ENCODE results near the gene BCKDHB. TPM values are rescaled to one million over a fixed set of nuclear protein-coding genes. Genes with fewer than 3 reads are reported as not detected.
A peak's percentile ranks its signal among the peaks of the same experiment; 100 is the strongest.

Gene BCKDHB
- total RNA-seq, 1 donor from 2014 or later = 37.2 TPM

GRCh38 chr6:80091506-80091905 lies 15.0 kb upstream of the BCKDHB start:
- Histone ChIP-seq H3K27me3 (ENCODE audit: low read depth) (no peaks in the 10 kb centered on the region), H3K27ac (replicated peaks) (no peak overlapping the region), H3K4me1 (no peaks in the 10 kb centered on the region), H3K4me3 (no peak overlapping the region), H3K36me3 (no peaks in the 10 kb centered on the region), H3K9me3 (replicated peaks) (no peaks in the 10 kb centered on the region)
- TF ChIP-seq, protein P1, sequence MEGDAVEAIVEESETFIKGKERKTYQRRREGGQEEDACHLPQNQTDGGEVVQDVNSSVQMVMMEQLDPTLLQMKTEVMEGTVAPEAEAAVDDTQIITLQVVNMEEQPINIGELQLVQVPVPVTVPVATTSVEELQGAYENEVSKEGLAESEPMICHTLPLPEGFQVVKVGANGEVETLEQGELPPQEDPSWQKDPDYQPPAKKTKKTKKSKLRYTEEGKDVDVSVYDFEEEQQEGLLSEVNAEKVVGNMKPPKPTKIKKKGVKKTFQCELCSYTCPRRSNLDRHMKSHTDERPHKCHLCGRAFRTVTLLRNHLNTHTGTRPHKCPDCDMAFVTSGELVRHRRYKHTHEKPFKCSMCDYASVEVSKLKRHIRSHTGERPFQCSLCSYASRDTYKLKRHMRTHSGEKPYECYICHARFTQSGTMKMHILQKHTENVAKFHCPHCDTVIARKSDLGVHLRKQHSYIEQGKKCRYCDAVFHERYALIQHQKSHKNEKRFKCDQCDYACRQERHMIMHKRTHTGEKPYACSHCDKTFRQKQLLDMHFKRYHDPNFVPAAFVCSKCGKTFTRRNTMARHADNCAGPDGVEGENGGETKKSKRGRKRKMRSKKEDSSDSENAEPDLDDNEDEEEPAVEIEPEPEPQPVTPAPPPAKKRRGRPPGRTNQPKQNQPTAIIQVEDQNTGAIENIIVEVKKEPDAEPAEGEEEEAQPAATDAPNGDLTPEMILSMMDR (IDR thresholded peaks at IDR 0.05; ENCODE audit: borderline replicate concordance) = no peak
- intact Hi-C loops (cut with micrococcal nuclease) = loop anchor here (10.0 kb wide), 2 partner anchors 147 to 317 kb away; partner anchors contain the start of gene ELOVL4
- no peak for DNase-seq

DNA sequence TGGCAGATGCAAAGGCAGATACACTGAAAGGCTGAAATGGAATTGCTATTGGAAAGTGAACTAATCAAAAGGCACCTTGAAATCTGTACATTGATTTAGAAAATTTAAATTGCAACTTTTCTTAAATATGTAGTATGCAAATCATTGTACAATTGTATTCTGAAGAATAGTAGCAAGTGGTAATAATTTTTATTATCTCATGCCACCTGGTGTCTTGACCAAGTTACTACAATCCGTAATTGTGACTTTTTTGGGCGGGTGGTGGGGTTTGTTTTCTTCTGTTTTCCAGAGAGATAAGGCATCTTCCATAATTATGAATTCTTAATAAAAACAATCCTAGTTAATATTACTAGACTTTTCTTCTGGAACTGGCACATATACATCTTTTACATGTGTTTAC lies 12.5 kb upstream of the BCKDHB start:
- intact Hi-C loops (cut with micrococcal nuclease) = loop anchor here (10.0 kb wide), 2 partner anchors 149 to 319 kb away; partner anchors contain the start of gene ELOVL4

GRCh38 chr6:80095600-80095999 lies 10.9 kb upstream of the BCKDHB start:
- H3K36me3 ChIP-seq = no peaks in the 10 kb centered on the region
- intact Hi-C loops (cut with micrococcal nuclease) = loop anchor here (10.0 kb wide), 2 partner anchors 151 to 321 kb away; partner anchors contain the start of gene ELOVL4
- TF ChIP-seq, protein P1 (IDR thresholded peaks at IDR 0.05; ENCODE audit: borderline replicate concordance) = no peak

More for the DNA sequence above, 12.5 kb upstream of the BCKDHB start:
- Histone ChIP-seq H3K4me1 (no peaks in the 10 kb centered on the region), H3K27ac (replicated peaks) (no peak overlapping the region), H3K27me3 (ENCODE audit: low read depth) (no peaks in the 10 kb centered on the region), H3K4me3 (no peak overlapping the region), H3K36me3 (no peaks in the 10 kb centered on the region), H3K9me3 (replicated peaks) (no peaks in the 10 kb centered on the region)
- TF ChIP-seq, protein P1 (IDR thresholded peaks at IDR 0.05; ENCODE audit: borderline replicate concordance) = peak; percentile 65
- DNase-seq = no peak

GRCh38 chr6:80098392-80098791 lies 8.1 kb upstream of the BCKDHB start:
- no peak for DNase-seq
- Histone ChIP-seq H3K4me1 (no peaks in the 10 kb centered on the region), H3K27ac (replicated peaks) (no peak overlapping the region), H3K9me3 (replicated peaks) (no peaks in the 10 kb centered on the region), H3K27me3 (ENCODE audit: low read depth) (no peaks in the 10 kb centered on the region), H3K36me3 (no peaks in the 10 kb centered on the region), H3K4me3 (no peak overlapping the region)
- intact Hi-C loops (cut with micrococcal nuclease) = loop anchor here (10.0 kb wide), 2 partner anchors 154 to 324 kb away; partner anchors contain the start of gene ELOVL4
- TF ChIP-seq, protein P1 (IDR thresholded peaks at IDR 0.05; ENCODE audit: borderline replicate concordance) = no peak

More at GRCh38 chr6:80095600-80095999, 10.9 kb upstream of the BCKDHB start:
- no peak for DNase-seq
- H3K27ac ChIP-seq (replicated peaks) = no peak overlapping the region
- no peaks in the 10 kb centered on the region for H3K9me3 ChIP-seq (replicated peaks)
- H3K4me3 ChIP-seq = no peak overlapping the region
- no peaks in the 10 kb centered on the region for H3K27me3 ChIP-seq (ENCODE audit: low read depth)
- H3K4me1 ChIP-seq = no peaks in the 10 kb centered on the region

GRCh38 chr6:80104520-80104919 lies 2.0 kb upstream of the BCKDHB start:
- no peak overlapping the region for H3K27ac ChIP-seq (replicated peaks)
- DNase-seq = no peak
- H3K27me3 ChIP-seq (ENCODE audit: low read depth) = no peaks in the 10 kb centered on the region
- no peaks in the 10 kb centered on the region for H3K9me3 ChIP-seq (replicated peaks)
- no peaks in the 10 kb centered on the region for H3K36me3 ChIP-seq
- no peak overlapping the region for H3K4me3 ChIP-seq
- TF ChIP-seq, protein P1 (IDR thresholded peaks at IDR 0.05; ENCODE audit: borderline replicate concordance) = no peak
- peaks cover 16% of the 10 kb centered on the region for H3K4me1 ChIP-seq
- intact Hi-C loops (cut with micrococcal nuclease) = no loop called here
